HEK293 (cell line): ENCODE measurements around the gene SRP72.
"Not testable (repeated sequence)": the region's sequence is repeated elsewhere in the genome, so short reads cannot be mapped to it uniquely, and the experiment has no call there.

Source experiments
- CTCF ChIP-seq: fragments of 450-650 bp; formaldehyde crosslinking; IDR thresholded peaks from 2 replicates; pipeline ENCODE4 v1.5.1; 2016; ENCODE audit warnings: missing biosample characterization, missing genetic modification characterization
- KLF1 ChIP-seq: fragments of 450-650 bp; formaldehyde crosslinking; IDR thresholded peaks from 2 replicates; pipeline ENCODE4 v1.5.1; 2016; ENCODE audit warnings: missing biosample characterization, missing genetic modification characterization
- SETDB1 ChIP-seq: IDR thresholded peaks from one replicate; pipeline ENCODE4 v1.6.1; 2017; ENCODE audit warnings: mild to moderate bottlenecking, low read length, moderate library complexity, mixed read lengths; ENCODE audit not compliant: insufficient read length
- TRIM28 ChIP-seq: IDR thresholded peaks from 2 replicates; pipeline ENCODE4 v1.6.1; 2011; ENCODE audit warnings: low read length, control low read depth, borderline replicate concordance
- ZFP3 ChIP-seq: fragments of 450-650 bp; formaldehyde crosslinking; IDR thresholded peaks from 2 replicates; pipeline ENCODE4 v1.5.1; 2016; ENCODE audit warnings: low read depth, missing biosample characterization, missing genetic modification characterization
- ZNF2 ChIP-seq: fragments of 450-650 bp; formaldehyde crosslinking; IDR thresholded peaks from 2 replicates; pipeline ENCODE4 v1.5.1; 2016; ENCODE audit warnings: missing biosample characterization, missing genetic modification characterization
- ZNF266 ChIP-seq: fragments of 450-650 bp; formaldehyde crosslinking; IDR thresholded peaks from 2 replicates; pipeline ENCODE4 v1.5.1; 2016; ENCODE audit warnings: missing biosample characterization, missing genetic modification characterization, low read depth
- ZNF791 ChIP-seq: fragments of 450-650 bp; formaldehyde crosslinking; IDR thresholded peaks from 2 replicates; pipeline ENCODE4 v1.5.1; 2016; ENCODE audit warnings: missing biosample characterization, missing genetic modification characterization

- TF ChIP-seq ZNF266 (tag by site-specific recombination); TRIM28; CTCF; SETDB1; KLF1; ZNF2; ZNF791 (tag by site-specific recombination); ZFP3 (tag by site-specific recombination): not testable (repeated sequence)
These were observed 1.1 kb upstream of the SRP72 start for GRCh38 chr4:56466296-56466761.
